GM19452 (cell line): ENCODE results near the gene CTSV.
"Not testable (repeated sequence)": the region's sequence is repeated elsewhere in the genome, so short reads cannot be mapped to it uniquely, and the experiment has no call there.

ENCODE experiments used
- ATAC-seq: cut with Tn5 transposase; IDR thresholded peaks from one replicate; pipeline ENCODE4 v1.9.1; 2021; ENCODE audit not compliant: unreplicated experiment

The CTSV gene

DNA sequence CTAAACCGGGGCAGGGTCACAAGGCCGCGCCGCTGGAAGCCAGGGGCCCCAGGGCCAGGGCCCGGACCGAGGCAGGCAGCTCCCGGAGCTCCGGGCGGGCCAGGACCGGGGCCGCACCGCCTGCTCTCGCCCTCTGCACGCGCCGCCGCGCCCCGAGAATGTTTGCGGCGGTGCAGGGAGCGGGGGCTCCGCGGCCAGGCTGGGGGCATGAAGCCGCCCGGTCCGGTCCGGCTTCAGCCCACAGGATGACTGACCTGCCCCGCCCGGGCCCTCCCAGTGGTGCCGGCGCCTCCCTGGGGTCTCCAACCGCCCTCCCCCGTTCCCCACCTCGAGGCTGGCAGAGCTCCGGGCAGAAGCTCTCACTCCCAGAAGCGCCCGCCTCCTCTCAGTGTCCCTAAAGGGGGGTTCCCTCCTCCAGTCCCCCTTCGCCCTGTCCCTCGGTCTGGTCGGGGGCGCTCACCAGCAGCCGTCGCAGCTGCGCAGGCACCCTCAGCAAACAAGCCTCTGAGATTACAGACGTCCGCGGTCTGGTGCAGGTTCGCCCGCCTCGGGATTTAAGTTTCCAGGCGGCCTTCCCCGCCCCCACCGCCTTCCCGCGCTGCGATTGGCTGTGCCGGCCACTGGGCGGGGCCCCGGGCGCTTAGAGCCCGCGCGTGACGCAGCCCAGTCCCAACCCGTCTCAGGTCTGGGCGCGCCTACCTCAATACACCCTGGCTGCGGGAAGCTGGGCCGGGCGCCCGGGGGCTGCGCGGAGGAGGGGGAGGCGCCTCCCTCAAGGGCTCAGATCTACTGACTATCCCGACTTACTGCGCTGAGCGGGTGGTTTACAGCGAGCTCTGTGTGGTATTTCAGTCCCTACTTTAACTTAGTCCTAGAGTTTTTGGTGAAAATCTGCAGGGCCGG is at the start of gene CTSV:
Gene CTSV (minus strand): TSS at position 532 of the 903 bp plus-strand sequence. CDS start 1,099 bp downstream, outside the sequence.
- ATAC-seq: peak; percentile 95

- ATAC-seq: not testable (repeated sequence)
These were observed 48.8 kb upstream of the CTSV start for GRCh38 chr9:97087668-97088215.

DNA sequence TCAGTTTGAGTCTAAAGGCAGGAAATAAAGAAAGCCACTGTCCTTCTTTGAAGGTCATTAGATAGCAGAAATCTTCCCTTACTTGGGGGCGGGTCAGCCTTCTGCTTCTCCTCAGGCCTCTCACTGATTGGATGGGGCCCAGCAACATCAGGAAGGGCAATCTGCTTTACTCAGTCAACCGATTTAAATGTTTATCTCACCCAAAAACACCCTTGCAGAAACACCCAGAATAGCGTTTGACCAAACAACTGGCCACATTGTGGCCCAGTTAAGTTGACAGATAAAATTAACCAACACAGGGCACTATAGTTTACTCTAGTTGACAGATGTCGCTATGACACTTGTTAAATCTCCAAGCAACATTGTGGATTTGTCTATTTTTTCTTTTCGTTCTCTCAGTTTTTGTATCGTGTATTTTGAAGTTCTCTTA is 45.6 kb upstream of the CTSV start:
- not testable (repeated sequence) for ATAC-seq

DNA sequence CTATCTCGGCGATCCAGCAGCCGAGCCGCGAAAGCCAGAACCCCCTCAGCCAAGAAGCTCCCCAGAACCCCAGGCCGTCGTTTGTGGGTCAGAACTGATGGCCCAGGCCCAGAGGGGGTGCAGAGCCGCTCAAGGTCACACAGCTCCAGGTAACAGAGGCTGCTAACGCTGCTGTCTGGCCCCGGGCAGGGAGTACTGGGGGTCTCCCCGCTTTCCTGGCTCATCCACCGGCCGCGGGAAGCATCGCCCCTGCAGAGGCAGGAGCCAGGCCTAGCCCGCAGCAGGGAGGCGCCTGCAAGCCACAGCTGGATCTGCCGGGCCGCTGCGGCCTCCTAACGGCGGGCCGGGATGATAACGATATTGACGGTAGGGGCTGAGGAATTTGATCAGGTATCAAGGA is 39.4 kb upstream of the CTSV start:
- ATAC-seq: no peak

GRCh38 chr9:97077452-97078295 is 38.7 kb upstream of the CTSV start:
- no peak for ATAC-seq

DNA sequence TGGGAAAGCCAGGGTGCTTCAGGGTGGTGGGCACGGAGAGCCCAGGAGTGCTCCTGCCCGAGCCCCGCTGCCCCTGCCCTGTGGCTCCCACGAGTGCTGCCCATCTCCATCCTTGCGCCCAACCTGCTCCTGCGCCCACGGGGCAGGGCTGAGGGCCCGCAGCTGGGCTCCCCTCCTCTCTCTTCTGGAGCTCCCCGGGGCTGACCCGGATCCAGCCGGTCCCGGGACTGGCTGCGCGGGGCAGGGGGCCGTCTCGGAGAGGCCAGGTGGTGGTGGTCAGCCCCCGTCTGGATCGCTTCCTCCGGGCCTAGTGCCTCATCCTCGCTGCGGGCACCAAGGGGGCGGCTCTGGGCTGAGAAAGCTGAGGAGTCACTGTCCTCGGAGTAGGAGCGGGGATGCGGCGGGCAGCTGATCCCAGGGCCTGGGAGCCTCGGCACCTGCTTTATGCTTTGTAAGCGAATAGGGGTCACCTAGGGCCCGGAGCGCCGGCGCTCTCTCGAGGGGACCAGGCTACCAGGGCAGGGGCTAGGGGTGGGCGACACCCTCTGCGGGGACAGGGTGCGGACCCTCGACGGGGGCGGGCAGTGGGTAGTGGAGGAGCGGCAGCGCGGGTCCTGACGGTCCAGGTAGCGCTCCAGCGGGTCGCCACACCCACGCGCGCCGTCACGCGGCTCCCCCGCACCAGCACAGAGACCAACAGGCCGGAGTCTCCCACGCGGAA is 37.9 kb upstream of the CTSV start:
- not testable (repeated sequence) for ATAC-seq

DNA sequence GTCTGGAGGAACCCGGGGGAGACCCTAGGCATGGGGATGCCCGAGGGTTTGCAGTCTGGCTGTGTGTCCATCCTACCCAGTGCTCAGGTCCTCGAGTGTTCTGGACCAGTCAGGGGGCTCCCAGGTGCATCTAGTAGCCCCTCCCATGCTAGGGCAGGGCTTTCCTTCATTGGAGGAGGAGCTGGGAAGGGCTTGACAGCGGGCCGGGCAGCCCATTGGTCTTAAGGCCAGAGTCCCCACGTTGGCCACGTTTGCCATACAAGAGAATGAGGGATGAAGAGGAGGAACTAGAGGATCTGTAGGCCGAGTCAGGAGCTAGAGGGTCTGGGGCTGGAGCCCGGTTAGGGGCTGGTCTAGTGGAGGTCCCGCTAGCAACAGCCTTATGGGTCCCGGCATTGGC is 37.3 kb upstream of the CTSV start:
- no peak for ATAC-seq

DNA sequence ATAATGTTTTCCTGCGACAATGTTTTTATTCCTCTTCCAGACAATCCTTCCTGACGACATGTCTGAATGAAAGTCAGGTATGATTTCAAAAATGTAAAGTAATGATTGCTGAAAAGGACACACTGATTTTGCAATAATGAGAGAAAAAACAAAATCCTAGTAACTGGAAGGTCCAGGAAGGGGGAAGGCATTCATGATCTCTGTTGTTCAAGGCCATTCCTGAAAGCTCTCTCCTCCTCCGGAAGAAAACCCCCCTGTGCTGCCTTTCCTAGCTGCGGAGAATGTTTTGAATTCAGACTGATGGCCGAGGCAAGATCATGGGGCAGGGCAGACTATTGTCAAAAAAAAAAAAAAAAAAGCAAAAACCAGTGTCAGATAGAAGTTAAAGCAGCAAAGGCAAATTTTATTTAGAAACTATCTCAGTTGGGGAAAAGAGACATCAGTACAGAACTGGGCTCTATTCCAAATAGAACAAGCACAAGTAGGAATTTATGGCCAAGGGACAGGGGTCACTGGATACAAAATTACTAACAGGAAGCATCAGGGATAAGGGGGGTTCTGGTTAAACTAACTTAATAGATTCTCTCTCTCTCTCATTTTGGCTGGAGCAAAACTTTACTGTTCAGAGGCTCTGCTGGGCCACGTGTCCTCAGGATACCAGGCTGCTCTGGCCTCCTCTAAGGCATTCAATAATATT is 36.5 kb upstream of the CTSV start:
- ATAC-seq: no peak

DNA sequence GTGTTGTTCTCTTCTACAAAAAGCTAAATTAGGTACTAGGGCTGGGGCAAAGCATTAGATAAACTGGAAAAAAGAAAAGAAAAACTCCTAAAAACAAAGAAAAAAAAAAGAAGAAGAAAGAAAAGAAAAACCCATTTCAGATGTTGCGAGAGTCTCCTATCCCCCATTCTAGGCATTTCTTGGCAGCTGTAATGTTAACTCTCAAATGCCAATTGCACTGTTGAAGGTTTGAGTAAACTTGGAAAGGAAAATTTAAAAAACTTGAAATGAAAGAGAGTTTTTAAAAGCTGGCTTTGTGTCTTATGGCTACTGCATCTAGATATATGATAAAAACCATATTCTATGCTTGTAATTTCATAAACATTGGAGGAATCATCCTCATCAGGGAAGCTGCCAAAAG is 34.6 kb upstream of the CTSV start:
- ATAC-seq: no peak

GRCh38 chr9:97072285-97072776 is 33.4 kb upstream of the CTSV start:
- no peak for ATAC-seq

DNA sequence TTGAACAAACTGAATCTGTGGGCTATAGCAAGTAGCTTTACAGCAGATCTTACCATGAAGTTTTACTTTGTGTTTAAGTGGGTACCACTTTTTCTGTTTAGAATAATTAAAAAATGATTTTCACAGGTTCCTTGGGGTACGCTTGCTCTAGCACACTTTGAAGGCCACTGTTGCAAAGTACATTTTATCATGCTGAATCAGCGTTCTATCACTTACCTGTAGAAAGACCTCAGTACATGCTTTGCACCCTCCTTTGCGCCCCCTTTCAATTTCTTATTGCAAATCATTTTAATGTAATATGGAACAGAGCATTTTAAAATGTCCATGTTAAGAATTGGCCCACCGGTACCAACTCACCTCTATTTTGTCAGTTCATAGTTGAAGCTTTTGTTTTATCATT is 31.4 kb upstream of the CTSV start:
- not testable (repeated sequence) for ATAC-seq

GRCh38 chr9:97067490-97067889 is 28.5 kb upstream of the CTSV start:
- no peak for ATAC-seq

DNA sequence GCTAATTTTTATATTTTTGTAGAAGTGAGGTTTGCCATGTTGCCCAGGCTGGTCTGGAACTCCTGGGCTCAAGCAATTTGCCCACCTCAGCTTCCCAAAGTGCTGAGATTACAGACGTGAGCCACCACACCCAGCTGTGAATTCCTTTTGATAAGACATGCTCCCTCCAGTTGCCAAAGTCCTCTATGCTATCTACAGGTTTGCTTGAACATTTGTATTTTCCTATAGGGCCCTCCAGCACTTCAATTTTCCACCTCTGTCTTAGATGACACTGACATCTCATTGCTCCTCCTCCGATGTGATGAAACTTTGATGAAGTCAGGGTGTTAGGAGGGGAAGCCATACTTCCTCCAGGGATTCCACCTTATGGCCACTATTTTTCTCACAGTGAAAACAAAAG is 25.2 kb upstream of the CTSV start:
- no peak for ATAC-seq

DNA sequence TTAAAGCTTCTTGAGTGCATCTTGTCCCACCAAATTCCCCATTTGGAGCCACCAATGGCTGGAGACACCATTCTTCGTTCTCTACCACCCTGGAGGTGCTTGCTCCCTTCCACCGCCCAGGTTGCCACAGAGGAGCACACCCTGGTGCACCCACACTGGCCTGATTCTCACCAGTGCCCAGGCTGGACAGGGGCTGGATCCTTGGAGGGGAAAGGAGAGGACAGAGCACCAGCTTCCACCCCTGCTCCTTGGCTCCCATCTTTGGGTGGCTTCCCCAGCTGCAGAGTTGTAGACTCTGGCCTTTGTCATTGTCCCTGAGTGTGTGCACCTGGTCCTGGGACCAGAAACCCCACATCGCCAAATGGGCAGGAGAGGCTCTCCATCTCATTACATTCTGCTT is 21.9 kb upstream of the CTSV start:
- ATAC-seq: no peak

GRCh38 chr9:97059626-97060025 is 20.7 kb upstream of the CTSV start:
- ATAC-seq: no peak

DNA sequence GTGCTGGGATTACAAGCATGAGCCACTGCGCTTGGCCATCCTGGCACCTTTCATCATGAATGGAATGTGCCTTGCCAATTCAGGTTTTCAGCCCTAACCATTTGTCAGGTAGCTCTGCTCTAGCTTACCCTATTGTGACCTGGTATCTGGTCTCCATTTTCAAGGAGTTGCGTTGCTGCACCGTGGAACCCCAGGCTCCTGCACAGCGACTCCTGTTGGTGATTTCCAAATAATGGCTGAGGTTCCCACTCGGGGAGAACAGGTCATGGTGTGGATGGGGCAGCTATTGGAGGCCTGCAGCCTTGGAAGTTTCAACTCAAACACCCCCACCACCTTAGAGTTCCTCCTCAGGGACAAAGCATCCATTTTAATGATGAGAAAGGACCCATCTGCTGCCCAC is 18.7 kb upstream of the CTSV start:
- ATAC-seq: no peak

DNA sequence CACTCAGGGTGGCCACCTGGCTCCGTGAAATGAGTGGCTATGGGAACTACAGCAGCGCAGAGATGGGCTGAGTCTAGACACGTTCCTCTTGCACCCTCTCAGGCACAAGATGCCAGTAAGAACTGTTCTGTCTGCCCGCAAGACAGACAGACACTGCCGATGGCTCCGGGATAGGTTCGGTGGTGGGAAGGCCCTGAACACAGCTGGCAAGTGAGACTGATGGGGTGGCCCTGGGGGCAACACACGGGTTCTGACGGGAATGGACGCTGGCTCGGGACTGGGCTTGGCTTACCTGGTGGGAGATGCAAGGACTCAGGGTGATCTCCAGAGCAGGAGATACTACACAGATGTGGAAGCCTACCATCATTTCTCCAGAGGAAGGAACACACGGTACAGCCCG is 16.9 kb upstream of the CTSV start:
- ATAC-seq: not testable (repeated sequence)

DNA sequence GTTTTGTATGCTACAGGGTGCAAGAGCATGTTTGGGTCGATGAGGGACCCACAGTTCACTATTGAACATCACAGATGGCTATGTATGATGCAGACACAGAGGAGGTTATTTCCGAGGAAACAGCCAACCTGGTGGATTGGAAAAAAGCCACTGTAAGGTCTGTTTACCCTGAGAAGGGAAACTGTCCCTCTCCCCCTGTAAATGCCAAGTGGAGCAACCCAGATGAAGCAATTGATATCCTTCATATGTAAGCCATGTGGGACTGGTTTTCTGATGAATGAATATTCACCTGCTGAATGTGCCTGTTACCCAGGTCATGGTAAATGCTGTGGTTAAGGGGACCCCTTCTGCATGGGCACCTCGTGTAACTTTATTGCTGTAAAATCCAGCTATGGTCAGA is 14.8 kb upstream of the CTSV start:
- ATAC-seq: no peak

DNA sequence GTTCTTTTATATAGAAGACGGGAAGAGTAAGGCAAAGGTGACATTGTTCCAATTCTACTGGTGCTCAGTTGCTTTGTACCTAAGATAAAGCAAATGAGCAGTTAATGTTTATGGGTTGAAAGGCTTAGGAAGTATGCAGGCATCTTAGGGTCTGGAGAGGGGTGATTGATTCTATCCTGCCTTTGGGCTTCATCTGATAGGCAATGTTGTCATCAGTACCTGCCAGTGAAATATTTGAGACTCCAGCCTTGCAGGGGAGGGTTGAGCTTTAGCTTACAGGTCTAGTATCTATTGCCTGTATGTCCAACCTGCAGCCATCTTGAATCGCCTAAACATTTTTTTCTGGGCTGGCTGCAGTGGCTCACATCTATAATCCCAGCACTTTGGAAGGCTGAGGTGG is 13.8 kb upstream of the CTSV start:
- no peak for ATAC-seq

- ATAC-seq: no peak
These were observed 7.3 kb upstream of the CTSV start for GRCh38 chr9:97046228-97046627.
